ENCODE data around the gene MAPK9. TPM values are rescaled to one million over a fixed set of nuclear protein-coding genes. Genes with fewer than 3 reads are reported as not detected.

MAPK9 gene
- 19.1 TPM for polyA plus RNA-seq (2013, experiment 1 of 2)
- 20.1 TPM for polyA plus RNA-seq (2013, experiment 2 of 2)

GRCh38 chr5:180291943-180292831 is at the start of gene MAPK9:
MAPK9 (minus strand) TSS chr5:180292083; CDS start chr5:180280561, 11,522 bp downstream.
- WGBS, 2 donors (ENCODE audit: extremely low coverage in 2 of 2, insufficient read length in 2 of 2, insufficient replicate concordance in 1 of 2) = no CpG with 5 or more reads among the region's 122 CpGs
- Histone ChIP-seq H3K79me1 (ENCODE audit: low read depth, low read length) (peaks cover 13% of the 10 kb centered on the region), H3K14ac (ENCODE audit: low read length) (peak within 1 kb of the TSS; percentile 96), H3K4me2 (ENCODE audit: insufficient read depth, low read length, poor library complexity, severe bottlenecking) (peak within 1 kb of the TSS; percentile 99), H3K4me3 (ENCODE audit: low read length in 2 of 2) (peak within 1 kb of the TSS; percentile 88 to 89), H3K4ac (ENCODE audit: low read length) (peak within 1 kb of the TSS; percentile 43), H2BK120ac (ENCODE audit: low read depth, low read length) (no peak within 1 kb of the TSS), H3K4me1 (ENCODE audit: control insufficient read depth in 2 of 2, insufficient read depth in 1 of 2, low read depth in 1 of 2, low read length in 2 of 2) (peaks cover 0 to 11% of the 10 kb centered on the region in 2 donors), H2BK5ac (ENCODE audit: low read length) (peak within 1 kb of the TSS; percentile 97), H3K9ac (ENCODE audit: low read depth, low read length, poor library complexity) (peak within 1 kb of the TSS; percentile 97), H3K27ac (replicated peaks; ENCODE audit: low read length) (peak within 1 kb of the TSS; percentile 83), H3K27me3 (ENCODE audit: control insufficient read depth in 3 of 3, insufficient read depth in 3 of 3, low read depth in 1 of 3, low read length in 3 of 3) (peaks cover 0 to 2% (median 0%) of the 10 kb centered on the region in 3 experiments), H2AFZ (ENCODE audit: low read length) (peak within 1 kb of the TSS; percentile 99), H2BK12ac (ENCODE audit: low read length) (no peak within 1 kb of the TSS), H4K8ac (ENCODE audit: low read depth, low read length) (peak within 1 kb of the TSS; percentile 77), H3K23ac (ENCODE audit: low read depth, low read length, poor library complexity) (peak within 1 kb of the TSS; percentile 95), H3K18ac (ENCODE audit: low read length) (peak within 1 kb of the TSS; percentile 99), H2BK15ac (ENCODE audit: low read length) (no peak within 1 kb of the TSS), H3K36me3 (replicated peaks in 1 of 2; ENCODE audit: control insufficient read depth in 2 of 2, insufficient read depth in 2 of 2, low read length in 2 of 2) (peaks cover 7 to 27% of the 10 kb centered on the region in 2 donors), H3K9me3 (replicated peaks in 1 of 2; ENCODE audit: control insufficient read depth in 2 of 2, insufficient read depth in 1 of 2, low read depth in 1 of 2, low read length in 2 of 2) (peaks cover 5 to 10% of the 10 kb centered on the region in 2 donors), H2AK5ac (ENCODE audit: low read depth, low read length) (peak within 1 kb of the TSS; percentile 98), H4K91ac (ENCODE audit: low read depth, low read length, poor library complexity) (no peak within 1 kb of the TSS)
- DNase-seq (ENCODE audit: low spot score) = peak; percentile 87

GRCh38 chr5:180341595-180341994 is 49.7 kb upstream of the MAPK9 start:
- Histone ChIP-seq H2AK5ac (ENCODE audit: low read depth, low read length) (no peak overlapping the region), H3K27me3 (ENCODE audit: control insufficient read depth in 3 of 3, insufficient read depth in 3 of 3, low read depth in 1 of 3, low read length in 3 of 3) (no peaks in the 10 kb centered on the region), H3K9me3 (replicated peaks in 1 of 2; ENCODE audit: control insufficient read depth in 2 of 2, insufficient read depth in 1 of 2, low read depth in 1 of 2, low read length in 2 of 2) (no peaks in the 10 kb centered on the region), H2BK15ac (ENCODE audit: low read length) (no peak overlapping the region), H2BK120ac (ENCODE audit: low read depth, low read length) (no peak overlapping the region), H4K8ac (ENCODE audit: low read depth, low read length) (no peak overlapping the region), H3K14ac (ENCODE audit: low read length) (no peak overlapping the region), H3K18ac (ENCODE audit: low read length) (no peak overlapping the region), H3K4me1 (ENCODE audit: control insufficient read depth in 2 of 2, insufficient read depth in 1 of 2, low read depth in 1 of 2, low read length in 2 of 2) (peaks cover 10 to 11% of the 10 kb centered on the region in 2 donors), H3K36me3 (replicated peaks in 1 of 2; ENCODE audit: control insufficient read depth in 2 of 2, insufficient read depth in 2 of 2, low read length in 2 of 2) (peaks cover 12% of the 10 kb centered on the region in 2 donors), H3K79me1 (ENCODE audit: low read depth, low read length) (peaks cover 16% of the 10 kb centered on the region), H3K27ac (replicated peaks; ENCODE audit: low read length) (no peak overlapping the region), H3K9ac (ENCODE audit: low read depth, low read length, poor library complexity) (no peak overlapping the region), H3K23ac (ENCODE audit: low read depth, low read length, poor library complexity) (no peak overlapping the region), H2BK5ac (ENCODE audit: low read length) (no peak overlapping the region), H4K91ac (ENCODE audit: low read depth, low read length, poor library complexity) (no peak overlapping the region), H2AFZ (ENCODE audit: low read length) (no peak overlapping the region), H2BK12ac (ENCODE audit: low read length) (no peak overlapping the region), H3K4me3 (ENCODE audit: low read length in 2 of 2) (no peak overlapping the region), H3K4me2 (ENCODE audit: insufficient read depth, low read length, poor library complexity, severe bottlenecking) (no peak overlapping the region), H3K4ac (ENCODE audit: low read length) (no peak overlapping the region)
- WGBS, 2 donors (ENCODE audit: extremely low coverage in 2 of 2, insufficient read length in 2 of 2, insufficient replicate concordance in 1 of 2) = no CpG with 5 or more reads among the region's 8 CpGs
- no peak for DNase-seq (ENCODE audit: low spot score)

GRCh38 chr5:180340856-180341255 is 49.0 kb upstream of the MAPK9 start:
- DNase-seq (ENCODE audit: low spot score) = no peak
- H3K27me3 ChIP-seq (ENCODE audit: control insufficient read depth in 3 of 3, insufficient read depth in 3 of 3, low read depth in 1 of 3, low read length in 3 of 3) = no peaks in the 10 kb centered on the region
- H3K4ac ChIP-seq (ENCODE audit: low read length) = no peak overlapping the region
- H3K23ac ChIP-seq (ENCODE audit: low read depth, low read length, poor library complexity) = peak overlapping the region; percentile 25
- H3K79me1 ChIP-seq (ENCODE audit: low read depth, low read length) = peaks cover 10% of the 10 kb centered on the region
- H2BK15ac ChIP-seq (ENCODE audit: low read length) = no peak overlapping the region
- no peak overlapping the region for H4K91ac ChIP-seq (ENCODE audit: low read depth, low read length, poor library complexity)
- no peak overlapping the region for H2BK12ac ChIP-seq (ENCODE audit: low read length)
- no peak overlapping the region for H2BK5ac ChIP-seq (ENCODE audit: low read length)
- no peak overlapping the region for H2AFZ ChIP-seq (ENCODE audit: low read length)
- H3K9ac ChIP-seq (ENCODE audit: low read depth, low read length, poor library complexity) = no peak overlapping the region
- no peak overlapping the region for H4K8ac ChIP-seq (ENCODE audit: low read depth, low read length)
- no peak overlapping the region for H2AK5ac ChIP-seq (ENCODE audit: low read depth, low read length)
- H3K4me1 ChIP-seq (ENCODE audit: control insufficient read depth in 2 of 2, insufficient read depth in 1 of 2, low read depth in 1 of 2, low read length in 2 of 2) = peaks cover 10 to 11% of the 10 kb centered on the region in 2 donors
- no peak overlapping the region for H3K4me3 ChIP-seq (ENCODE audit: low read length in 2 of 2)
- no peaks in the 10 kb centered on the region for H3K9me3 ChIP-seq (replicated peaks in 1 of 2; ENCODE audit: control insufficient read depth in 2 of 2, insufficient read depth in 1 of 2, low read depth in 1 of 2, low read length in 2 of 2)
- no peak overlapping the region for H3K27ac ChIP-seq (replicated peaks; ENCODE audit: low read length)
- H3K18ac ChIP-seq (ENCODE audit: low read length) = peak overlapping the region; percentile 51
- H3K36me3 ChIP-seq (replicated peaks in 1 of 2; ENCODE audit: control insufficient read depth in 2 of 2, insufficient read depth in 2 of 2, low read length in 2 of 2) = peaks cover 18 to 20% of the 10 kb centered on the region in 2 donors
- H3K4me2 ChIP-seq (ENCODE audit: insufficient read depth, low read length, poor library complexity, severe bottlenecking) = no peak overlapping the region
- no peak overlapping the region for H2BK120ac ChIP-seq (ENCODE audit: low read depth, low read length)
- no peak overlapping the region for H3K14ac ChIP-seq (ENCODE audit: low read length)
- WGBS, 2 donors (ENCODE audit: extremely low coverage in 2 of 2, insufficient read length in 2 of 2, insufficient replicate concordance in 1 of 2) = no CpG with 5 or more reads among the region's 9 CpGs

DNA sequence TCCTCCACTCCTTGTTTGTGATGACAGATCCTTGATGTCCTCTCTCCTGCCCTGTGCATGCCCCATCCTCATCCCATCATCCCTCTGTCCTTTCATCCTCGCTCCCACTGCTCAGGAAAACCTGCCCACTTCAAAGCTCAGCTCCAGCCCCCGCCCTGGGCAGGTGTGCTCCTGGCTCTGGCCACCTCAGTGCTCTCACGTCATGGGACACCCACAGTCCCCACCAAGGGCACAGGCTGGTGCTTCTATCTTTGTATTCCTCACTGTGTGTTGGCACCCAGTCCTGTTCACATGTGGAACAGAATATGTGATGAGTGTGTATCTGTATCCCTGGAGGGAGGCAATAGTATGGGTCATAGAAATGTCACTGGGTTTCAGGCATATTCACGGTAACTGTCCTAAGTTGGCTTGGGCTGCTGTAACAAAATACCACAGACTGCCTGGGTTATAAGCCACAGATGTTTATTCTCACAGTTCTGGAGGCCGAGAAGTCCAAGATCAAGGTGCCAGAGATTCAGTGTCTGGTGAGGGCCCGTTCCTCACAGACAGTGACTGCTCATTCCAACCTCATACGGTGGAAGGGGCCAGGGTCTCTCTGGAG is 47.8 kb upstream of the MAPK9 start:
- H3K18ac ChIP-seq (ENCODE audit: low read length) = no peak overlapping the region
- peaks cover 9 to 11% of the 10 kb centered on the region in 2 donors for H3K4me1 ChIP-seq (ENCODE audit: control insufficient read depth in 2 of 2, insufficient read depth in 1 of 2, low read depth in 1 of 2, low read length in 2 of 2)
- peaks cover 29 to 32% of the 10 kb centered on the region in 2 donors for H3K36me3 ChIP-seq (replicated peaks in 1 of 2; ENCODE audit: control insufficient read depth in 2 of 2, insufficient read depth in 2 of 2, low read length in 2 of 2)
- H2BK5ac ChIP-seq (ENCODE audit: low read length) = no peak overlapping the region
- H4K91ac ChIP-seq (ENCODE audit: low read depth, low read length, poor library complexity) = no peak overlapping the region
- H3K14ac ChIP-seq (ENCODE audit: low read length) = no peak overlapping the region
- no peak overlapping the region for H2BK120ac ChIP-seq (ENCODE audit: low read depth, low read length)
- H2AFZ ChIP-seq (ENCODE audit: low read length) = no peak overlapping the region
- no peak for DNase-seq (ENCODE audit: low spot score)
- H2BK12ac ChIP-seq (ENCODE audit: low read length) = no peak overlapping the region
- H4K8ac ChIP-seq (ENCODE audit: low read depth, low read length) = no peak overlapping the region
- no peak overlapping the region for H3K4me3 ChIP-seq (ENCODE audit: low read length in 2 of 2)
- H3K9ac ChIP-seq (ENCODE audit: low read depth, low read length, poor library complexity) = no peak overlapping the region
- no peak overlapping the region for H2AK5ac ChIP-seq (ENCODE audit: low read depth, low read length)
- no peak overlapping the region for H3K4ac ChIP-seq (ENCODE audit: low read length)
- H2BK15ac ChIP-seq (ENCODE audit: low read length) = no peak overlapping the region
- H3K79me1 ChIP-seq (ENCODE audit: low read depth, low read length) = peaks cover 7% of the 10 kb centered on the region
- H3K4me2 ChIP-seq (ENCODE audit: insufficient read depth, low read length, poor library complexity, severe bottlenecking) = no peak overlapping the region
- H3K23ac ChIP-seq (ENCODE audit: low read depth, low read length, poor library complexity) = no peak overlapping the region
- H3K27ac ChIP-seq (replicated peaks; ENCODE audit: low read length) = no peak overlapping the region
- no peaks in the 10 kb centered on the region for H3K9me3 ChIP-seq (replicated peaks in 1 of 2; ENCODE audit: control insufficient read depth in 2 of 2, insufficient read depth in 1 of 2, low read depth in 1 of 2, low read length in 2 of 2)
- WGBS, 2 donors (ENCODE audit: extremely low coverage in 2 of 2, insufficient read length in 2 of 2, insufficient replicate concordance in 1 of 2) = no CpG with 5 or more reads among the region's 7 CpGs
- H3K27me3 ChIP-seq (ENCODE audit: control insufficient read depth in 3 of 3, insufficient read depth in 3 of 3, low read depth in 1 of 3, low read length in 3 of 3) = no peaks in the 10 kb centered on the region
